GM18511 (cell line): ENCODE measurements around the gene IBA57.
"Not testable (repeated sequence)": the region's sequence is repeated elsewhere in the genome, so short reads cannot be mapped to it uniquely, and the experiment has no call there.

Source experiments
- ATAC-seq: cut with Tn5 transposase; IDR thresholded peaks from one replicate; pipeline ENCODE4 v1.9.1; 2021; ENCODE audit warnings: mild to moderate bottlenecking, moderate library complexity; ENCODE audit not compliant: unreplicated experiment

IBA57 gene

DNA sequence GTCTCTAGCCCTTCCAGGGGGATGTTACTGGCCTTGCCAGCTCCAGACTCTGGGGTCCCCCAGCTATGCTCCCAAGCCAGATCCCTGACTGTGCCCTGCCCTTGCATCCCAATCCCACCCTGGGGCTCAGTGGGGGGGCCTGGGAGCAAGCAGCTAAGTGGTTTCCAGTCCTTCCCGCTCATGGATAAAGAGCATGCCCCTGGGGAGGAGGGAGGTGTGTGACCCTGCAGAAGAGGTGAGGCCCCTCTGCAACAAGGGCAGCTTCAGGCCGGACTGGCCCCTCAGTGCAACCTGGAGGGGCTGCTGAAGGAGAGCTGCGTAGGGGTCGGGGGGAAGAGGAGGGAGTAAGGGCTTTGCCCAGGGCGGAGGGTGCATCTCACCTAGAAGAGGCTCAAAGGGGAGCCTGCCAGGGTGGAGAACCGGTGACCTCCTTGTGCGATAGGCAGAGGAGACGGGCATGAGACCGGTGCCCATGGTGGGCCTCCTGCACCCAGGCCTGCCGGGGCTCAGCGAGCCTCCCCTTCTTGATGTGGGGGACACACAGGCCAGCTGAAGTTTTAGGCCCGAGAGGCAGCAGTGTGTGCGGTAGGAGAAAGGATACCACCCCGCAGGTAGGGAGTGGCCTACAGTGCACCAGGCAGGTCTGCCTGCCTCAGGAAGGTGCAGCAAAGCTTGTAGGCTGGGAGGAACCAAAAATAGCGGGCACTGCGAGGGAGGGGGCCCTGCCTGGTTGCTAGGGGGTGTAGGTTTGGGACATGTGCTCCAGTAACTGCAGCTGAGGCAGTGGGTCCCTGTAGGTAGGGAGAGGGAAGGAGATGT, 45.3 kb downstream of the IBA57 start:
- no peak for ATAC-seq

DNA sequence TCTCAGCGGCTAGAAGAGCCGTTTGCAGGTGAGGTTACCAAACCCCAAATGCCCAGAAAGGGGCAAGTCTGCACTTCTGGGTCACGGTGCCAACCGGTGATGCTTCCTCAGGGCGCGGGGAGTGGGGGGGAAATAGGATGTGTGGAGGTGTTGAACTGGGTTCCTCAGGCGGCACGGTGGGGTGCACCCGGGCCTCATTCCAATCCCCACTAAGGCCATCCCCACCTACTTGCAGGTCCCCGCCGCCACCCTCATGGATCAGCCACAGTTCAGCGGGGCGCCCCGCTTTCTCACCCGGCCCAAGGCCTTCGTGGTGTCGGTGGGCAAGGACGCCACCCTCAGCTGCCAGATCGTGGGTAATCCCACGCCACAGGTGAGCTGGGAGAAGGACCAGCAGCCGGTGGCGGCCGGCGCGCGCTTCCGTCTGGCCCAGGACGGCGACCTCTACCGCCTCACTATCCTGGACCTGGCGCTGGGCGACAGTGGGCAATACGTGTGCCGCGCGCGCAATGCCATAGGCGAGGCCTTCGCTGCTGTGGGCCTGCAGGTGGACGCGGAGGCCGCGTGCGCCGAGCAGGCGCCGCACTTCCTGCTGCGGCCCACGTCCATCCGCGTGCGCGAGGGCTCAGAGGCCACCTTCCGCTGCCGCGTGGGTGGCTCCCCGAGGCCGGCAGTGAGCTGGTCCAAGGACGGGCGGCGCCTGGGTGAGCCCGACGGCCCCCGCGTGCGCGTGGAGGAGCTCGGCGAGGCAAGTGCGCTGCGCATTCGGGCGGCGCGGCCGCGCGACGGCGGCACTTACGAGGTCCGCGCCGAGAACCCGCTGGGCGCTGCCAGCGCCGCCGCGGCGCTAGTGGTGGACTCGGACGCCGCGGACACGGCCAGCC, 46.2 kb downstream of the IBA57 start:
- no peak for ATAC-seq

DNA sequence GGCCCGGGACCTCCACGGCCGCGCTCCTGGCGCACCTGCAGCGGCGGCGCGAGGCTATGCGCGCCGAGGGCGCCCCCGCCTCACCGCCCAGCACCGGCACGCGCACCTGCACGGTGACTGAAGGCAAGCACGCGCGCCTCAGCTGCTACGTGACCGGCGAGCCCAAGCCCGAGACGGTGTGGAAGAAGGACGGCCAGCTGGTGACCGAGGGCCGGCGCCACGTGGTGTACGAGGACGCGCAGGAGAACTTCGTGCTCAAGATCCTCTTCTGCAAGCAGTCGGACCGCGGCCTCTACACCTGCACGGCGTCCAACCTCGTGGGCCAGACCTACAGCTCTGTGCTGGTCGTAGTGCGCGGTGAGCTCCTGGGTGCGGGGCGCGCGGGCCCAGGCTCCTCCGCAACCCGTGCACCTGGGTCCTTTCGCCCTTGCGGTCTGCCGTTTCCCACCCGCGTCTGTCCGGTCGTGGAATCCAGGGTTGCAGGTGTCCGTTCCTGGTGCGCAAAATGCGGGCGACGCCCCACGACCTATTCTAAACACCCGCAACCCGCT, 46.9 kb downstream of the IBA57 start:
- ATAC-seq = no peak

DNA sequence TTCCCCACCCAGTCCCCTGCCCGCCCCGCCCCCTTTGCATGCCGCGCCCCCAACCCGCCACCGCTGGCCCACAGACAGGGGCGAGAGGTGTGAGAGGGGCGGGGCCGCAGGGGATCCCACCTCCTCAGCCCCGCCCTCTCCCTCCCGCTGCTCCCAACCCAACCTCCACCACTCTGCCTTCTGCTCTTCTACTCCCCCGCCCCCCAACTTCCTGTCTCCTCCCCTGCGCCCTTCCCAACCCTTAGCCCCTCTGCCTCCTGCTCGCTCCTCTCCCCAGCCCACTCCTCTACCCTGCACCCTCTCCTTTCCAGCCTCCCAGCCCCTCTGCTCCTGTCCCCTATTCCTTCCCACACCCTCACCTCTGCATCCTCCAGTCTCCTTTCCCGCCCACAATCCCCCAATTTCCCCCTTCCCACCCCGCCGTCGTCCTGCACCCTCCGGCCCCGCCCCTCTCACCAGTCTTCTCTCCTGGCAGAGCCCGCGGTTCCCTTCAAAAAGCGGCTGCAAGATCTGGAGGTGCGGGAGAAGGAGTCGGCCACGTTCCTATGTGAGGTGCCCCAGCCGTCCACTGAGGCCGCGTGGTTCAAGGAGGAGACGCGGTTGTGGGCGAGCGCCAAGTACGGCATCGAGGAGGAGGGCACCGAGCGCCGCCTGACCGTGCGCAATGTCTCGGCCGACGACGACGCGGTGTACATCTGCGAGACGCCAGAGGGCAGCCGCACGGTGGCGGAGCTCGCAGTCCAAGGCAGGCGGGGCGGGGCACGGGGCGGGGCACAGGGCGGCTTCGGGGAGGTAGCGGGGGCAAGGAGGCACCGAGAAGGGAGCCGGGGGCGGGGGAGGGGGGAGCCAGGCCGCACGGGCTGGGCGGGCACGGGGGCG, 47.6 kb downstream of the IBA57 start:
- peak; percentile 94 for ATAC-seq

DNA sequence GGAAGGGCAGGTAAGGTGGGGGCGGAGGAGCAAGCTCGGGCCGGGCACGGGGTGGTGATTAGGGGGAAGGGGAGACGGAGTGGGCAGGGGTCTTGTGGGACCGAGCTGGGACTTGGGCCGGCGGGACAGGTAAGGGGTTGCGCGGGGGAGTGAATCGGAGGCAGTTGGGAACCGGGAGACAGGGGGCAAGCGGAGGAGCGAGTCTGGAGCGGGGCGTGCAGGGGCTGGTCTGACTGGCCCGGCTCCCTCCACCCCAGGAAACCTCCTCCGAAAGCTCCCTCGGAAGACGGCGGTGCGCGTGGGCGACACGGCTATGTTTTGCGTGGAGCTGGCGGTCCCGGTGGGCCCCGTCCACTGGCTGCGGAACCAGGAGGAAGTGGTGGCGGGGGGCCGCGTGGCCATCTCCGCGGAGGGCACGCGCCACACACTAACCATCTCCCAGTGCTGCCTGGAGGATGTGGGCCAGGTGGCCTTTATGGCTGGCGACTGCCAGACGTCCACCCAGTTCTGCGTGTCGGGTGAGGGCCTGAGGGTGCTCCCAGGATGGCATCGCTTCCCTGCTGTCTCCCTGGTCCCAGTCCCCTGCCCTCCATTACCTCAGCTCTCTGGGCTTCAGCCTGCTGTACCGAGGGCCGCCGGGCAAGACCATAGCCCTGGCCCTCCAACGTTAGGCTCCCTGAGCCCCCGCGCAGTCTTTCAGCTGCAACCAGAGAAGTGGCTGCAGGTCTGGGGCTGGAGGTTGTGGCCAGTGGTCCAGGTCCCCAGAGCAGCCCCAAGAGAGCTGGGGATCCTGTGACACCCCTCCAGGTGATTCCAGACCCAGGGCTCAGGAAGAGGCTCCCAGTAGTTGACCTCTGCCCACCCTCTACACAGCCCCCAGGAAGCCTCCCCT, 48.6 kb downstream of the IBA57 start:
- no peak for ATAC-seq

DNA sequence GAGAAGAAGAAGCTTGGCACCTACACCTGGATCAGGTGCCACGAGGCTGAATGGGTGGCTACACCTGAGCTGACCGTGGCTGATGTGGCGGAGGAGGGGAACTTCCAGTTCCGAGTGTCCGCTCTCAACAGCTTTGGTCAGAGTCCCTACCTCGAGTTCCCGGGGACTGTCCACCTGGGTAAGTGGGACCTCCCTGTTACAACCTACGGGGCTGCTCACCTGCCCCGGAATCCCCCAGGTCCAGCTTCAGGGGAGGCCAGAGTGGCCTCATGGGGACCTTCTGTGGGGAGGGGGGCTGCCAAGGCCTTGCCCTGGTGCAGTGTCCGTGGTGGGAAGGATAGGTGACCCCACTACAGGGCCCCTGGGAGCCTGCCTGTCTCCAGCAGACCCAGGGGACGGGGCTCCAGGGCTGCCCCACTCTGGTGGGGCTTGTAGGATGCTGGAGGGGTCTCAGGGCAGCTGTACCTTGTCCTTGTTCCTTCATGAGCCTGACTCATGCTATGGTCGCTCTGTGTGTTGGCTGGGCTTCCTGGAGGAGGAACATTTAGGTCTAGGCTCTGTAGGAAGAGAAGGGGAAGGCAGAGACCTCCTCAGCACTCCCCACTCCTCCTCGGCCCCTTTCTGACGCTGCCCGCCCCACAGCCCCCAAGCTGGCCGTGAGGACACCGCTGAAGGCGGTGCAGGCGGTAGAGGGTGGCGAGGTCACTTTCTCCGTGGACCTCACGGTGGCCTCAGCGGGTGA, 49.5 kb downstream of the IBA57 start:
- ATAC-seq = no peak

DNA sequence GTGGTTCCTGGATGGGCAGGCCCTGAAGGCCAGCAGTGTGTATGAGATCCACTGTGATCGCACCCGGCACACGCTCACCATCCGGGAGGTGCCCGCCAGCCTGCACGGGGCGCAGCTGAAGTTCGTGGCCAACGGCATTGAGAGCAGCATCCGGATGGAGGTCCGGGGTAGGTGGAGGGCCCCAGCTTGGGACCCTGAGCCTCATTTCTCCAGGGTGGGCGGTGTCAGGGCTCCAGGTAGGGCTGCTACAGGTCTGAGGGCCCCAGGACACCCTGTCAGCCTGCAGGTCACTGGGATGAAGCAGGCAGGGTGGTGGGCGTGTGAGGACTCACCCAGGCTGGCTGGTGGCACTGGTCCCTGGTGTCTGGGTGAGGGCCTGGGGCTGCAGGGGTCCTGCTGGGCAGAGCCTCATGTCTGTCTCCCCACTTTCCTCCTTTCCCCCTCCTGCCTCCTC, 50.1 kb downstream of the IBA57 start:
- ATAC-seq = no peak

DNA sequence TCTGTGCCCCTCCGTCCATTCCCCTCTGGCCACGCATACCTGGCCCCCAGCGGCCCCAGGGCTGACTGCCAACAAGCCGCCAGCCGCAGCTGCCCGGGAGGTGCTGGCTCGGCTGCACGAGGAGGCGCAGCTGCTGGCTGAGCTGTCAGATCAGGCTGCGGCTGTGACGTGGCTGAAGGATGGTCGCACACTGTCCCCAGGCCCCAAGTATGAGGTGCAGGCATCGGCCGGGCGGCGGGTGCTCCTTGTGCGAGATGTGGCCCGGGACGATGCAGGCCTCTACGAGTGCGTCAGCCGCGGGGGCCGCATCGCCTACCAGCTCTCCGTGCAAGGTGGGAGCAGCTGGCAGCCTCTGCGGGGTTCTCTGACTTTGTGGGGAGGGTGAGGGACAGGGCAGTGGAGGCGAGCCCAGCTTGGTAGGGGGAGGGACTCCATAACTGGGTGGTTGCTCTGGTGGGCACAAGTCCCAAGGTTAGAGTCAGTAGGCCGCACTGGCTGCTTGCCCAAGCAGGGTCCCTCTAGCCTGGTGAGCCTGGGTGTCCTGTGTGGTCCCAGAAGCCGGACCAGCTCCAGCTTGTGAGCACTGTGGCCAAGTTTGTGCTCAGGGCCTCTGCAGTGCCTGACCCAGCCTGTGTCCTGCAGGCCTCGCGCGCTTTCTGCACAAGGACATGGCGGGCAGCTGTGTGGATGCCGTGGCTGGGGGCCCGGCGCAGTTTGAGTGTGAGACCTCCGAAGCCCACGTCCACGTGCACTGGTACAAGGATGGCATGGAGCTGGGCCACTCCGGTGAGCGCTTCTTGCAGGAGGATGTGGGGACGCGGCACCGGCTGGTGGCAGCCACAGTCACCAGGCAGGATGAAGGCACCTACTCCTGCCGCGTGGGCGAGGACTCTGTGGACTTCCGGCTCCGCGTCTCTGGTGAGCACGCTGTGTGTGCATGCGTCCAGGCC, 51.0 kb downstream of the IBA57 start:
- ATAC-seq = no peak

DNA sequence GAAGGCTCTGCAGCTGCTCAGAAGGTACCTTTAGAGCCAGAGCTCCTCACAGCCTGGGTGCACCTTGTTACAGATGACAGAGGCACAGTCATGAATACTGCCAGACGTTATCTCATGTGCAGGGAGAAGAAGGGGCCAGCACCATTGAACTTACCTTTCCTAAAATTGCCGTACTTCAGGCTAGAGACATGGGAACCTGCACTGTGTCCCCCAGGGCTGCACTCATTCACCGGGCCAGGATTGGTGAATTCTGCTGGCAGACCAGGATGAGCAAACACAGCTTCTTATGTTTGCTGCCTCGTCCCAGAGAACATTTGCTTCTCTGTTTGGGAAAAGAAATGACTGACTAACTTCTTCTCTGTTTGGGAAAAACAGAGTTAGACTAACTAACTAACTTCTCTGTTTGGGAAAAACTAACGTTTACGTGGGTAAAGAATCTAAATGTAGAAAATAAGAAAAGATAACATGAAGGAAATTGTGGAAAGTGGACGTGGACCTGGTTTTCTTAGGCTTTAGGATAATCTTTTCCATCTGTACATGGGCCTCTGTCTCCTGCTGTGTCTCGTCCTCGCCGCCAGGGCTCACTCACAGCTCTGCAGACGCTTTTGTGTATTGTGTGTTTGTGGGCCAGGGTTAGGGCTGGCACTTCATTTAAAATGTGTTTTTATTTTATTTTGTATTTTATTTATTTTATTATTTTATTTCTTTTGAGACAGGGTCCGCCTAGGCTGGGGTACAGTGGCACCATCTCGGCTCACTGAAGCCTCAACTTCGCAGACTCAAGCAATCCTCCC, 52.1 kb downstream of the IBA57 start:
- no peak for ATAC-seq

DNA sequence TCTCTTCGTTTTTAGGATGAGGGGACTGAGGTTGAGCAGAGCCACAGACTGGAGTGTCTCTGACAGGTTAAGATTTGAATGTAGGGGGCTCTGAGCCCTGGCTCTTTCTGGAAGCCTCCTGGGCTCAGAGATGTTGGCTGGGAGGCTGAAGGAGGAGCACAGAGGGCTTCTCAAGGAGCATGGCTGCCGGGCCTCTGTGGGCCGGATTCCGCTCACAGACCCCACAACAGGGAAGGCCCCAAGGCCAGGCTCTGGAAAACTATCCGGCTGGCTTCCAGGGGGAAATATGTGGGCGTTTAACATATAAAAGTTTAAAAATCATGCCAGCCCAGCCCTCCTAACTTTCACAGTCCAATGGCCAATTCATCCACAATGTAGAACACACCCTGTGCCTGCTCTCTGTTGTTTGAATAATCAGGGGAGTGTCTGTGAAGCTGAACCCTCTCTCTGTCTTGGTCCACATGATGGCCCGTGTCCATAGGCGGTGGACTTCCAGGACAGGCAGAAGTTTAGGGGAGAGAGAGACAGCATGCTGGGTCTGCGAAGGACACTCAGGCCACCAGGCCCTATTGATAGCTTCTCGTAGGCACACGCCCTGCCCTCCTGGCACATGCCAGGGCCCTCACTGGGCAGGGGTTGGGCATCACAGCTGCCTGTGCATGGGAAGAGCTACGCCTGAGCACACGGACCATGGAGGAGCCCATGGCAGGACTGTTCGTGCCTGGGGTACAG, 53.1 kb downstream of the IBA57 start:
- ATAC-seq = no peak

DNA sequence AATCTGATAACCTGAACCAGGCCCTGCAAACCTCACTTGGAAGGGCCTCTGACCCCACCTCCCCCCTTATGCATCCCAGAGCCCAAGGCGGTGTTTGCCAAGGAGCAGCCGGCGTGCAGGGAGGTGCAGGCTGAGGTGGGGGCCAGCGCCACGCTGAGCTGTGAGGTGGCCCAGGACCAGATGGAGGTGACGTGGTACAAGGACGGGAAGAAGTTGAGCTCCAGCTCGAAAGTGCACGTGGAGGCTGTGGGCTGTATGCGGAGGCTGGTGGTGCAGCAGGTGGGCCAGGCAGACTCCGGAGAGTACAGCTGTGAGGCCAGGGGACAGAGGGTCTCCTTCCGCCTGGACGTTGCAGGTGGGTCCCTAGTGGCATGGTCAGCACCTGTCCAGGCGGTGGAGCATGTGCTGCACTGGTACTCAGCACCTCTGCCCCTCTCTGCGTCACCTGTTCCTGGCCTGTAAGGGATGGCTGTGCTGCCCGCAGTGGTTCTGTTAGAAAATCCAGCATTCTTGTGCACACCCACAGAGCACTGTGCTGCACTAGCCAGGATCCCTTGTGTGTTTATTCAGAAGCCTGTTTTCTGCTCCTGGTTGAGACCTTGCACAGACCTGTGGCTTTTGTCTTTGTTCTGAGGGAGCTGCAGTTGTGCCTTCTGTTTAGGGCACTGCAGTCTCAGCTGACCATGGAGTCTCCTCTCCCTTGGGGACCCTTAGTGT, 53.8 kb downstream of the IBA57 start:
- ATAC-seq = no peak

DNA sequence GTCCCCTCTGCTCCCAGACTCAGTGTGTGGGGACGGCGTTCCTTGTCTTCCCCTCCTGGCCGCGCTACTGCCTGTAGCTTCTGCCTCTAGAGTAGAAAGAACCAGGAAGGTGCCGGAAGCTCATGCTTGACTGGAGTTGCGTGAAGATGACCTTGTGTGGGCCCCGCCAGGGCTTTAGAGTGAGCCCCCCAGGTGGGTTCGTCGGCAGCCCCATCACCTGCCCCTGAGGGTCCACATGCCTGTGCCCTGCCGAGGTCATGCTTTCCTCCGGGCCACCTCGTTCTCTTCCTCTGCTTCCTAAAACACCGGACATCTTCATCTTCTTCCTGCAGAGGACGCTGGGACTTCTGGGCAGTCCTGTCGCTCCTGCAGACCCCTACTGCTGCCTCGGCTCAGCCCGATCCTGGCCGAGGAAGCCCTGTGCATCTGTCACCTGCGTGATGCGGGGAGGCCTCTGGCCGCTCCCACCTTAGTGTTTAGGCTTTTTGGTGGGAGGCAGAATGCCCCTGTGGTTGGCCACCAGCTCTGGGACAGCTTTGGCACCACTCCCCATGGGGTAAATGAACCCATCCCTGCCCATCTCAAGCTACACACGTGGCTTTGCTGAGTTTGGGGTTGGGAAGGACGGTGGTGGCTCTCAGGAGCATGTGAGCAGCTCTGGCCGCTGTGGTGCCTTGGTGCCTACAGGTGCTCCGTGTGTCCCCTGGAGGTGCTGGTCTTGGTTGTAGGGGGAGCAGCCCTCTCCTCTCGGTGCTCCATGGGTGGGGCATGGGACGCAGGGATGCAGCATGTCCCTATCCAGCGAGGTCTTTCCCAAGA, 54.6 kb downstream of the IBA57 start:
- no peak for ATAC-seq

DNA sequence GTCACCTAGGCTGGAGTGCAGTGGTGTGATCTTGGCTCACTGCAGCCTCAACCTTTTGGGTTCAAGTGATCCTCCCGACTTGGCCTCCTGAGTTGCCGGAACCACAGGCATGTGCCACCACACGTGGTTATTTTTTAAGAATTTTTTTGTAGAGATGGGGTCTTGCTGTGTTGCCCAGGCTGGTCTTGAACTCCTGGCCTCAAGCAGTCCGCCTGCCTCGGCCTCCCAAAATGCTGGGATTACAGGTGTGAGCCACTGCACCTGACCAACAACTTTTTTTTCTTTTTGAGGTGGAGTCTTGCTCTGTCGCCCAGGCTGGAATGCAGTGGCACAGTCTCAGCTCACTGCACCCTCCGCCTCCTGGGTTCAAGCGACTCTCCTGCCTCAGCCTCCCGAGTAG, 55.5 kb downstream of the IBA57 start:
- ATAC-seq = not testable (repeated sequence)

DNA sequence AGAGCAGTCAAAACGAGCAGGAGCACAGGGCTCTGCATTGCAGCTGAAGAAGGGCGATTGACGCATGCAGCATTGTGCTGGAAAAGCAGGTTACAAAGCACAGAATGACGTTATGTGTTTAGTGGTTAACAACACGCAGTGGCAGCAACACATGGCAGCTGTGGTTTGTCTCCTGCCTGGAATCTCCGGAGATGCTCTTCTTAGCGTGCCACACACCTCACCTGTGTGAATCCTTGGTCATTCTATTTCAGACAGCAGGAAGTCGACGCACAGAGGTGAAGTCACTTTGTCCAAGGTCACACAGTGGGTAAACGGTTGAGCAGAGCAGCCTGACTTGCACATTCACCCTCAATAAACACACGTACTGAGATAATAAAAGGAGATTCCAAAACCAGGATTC, 56.9 kb downstream of the IBA57 start:
- ATAC-seq = no peak
